Measurements from ENCODE around the gene ADAMTS17.

DNA sequence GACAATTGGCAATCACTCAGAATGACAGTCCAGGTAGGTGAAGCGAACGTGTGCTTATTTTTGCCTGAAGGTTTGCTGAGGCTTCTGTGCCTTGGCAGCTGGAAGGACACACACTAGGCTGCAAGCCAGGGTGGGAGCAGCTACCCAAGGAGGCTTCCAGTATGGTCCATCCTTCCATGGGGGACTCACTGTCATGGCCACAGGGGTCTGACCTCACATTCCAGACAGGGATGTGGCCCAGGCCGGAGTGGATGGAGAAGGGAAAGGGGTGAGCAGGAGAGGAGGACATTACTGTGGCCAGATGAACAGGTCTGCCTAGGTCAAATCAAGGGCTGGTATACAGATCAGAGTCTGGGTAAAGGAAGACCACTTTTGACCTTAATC, 247.7 kb downstream of the ADAMTS17 start:
- TF ChIP-seq, protein P1, sequence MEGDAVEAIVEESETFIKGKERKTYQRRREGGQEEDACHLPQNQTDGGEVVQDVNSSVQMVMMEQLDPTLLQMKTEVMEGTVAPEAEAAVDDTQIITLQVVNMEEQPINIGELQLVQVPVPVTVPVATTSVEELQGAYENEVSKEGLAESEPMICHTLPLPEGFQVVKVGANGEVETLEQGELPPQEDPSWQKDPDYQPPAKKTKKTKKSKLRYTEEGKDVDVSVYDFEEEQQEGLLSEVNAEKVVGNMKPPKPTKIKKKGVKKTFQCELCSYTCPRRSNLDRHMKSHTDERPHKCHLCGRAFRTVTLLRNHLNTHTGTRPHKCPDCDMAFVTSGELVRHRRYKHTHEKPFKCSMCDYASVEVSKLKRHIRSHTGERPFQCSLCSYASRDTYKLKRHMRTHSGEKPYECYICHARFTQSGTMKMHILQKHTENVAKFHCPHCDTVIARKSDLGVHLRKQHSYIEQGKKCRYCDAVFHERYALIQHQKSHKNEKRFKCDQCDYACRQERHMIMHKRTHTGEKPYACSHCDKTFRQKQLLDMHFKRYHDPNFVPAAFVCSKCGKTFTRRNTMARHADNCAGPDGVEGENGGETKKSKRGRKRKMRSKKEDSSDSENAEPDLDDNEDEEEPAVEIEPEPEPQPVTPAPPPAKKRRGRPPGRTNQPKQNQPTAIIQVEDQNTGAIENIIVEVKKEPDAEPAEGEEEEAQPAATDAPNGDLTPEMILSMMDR (IDR thresholded peaks at IDR 0.05), result no peak
- TF ChIP-seq POLR2A (IDR thresholded peaks at IDR 0.05), result no peak

Data from heart left ventricle (tissue), 13 donors.